HG02588 (cell line): ENCODE data around the gene FMNL2.

ENCODE experiments used
- ATAC-seq: cut with Tn5 transposase; IDR thresholded peaks from one replicate; pipeline ENCODE4 v1.9.1; 2021; ENCODE audit warnings: mild to moderate bottlenecking, moderate library complexity; ENCODE audit not compliant: unreplicated experiment

Gene FMNL2

DNA sequence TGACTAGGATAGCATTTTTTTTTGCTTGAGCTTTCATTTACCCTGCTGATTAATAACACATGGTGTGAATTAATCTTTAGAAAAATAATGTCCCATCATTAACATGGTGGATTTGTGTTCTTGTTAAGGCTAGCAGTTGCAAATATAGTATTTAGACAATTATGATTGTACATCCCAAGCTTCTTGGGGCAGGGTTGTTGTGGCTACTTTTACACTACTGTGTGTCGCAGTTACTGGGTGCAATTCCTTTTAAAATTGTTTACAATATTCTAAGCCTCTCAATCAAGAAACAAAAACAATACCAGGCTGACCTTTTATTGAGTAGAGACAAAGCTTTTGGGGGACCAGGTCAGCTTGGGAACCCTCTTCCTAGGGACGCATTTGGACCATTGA lies 2.5 kb downstream of the FMNL2 start:
- no peak for ATAC-seq

DNA sequence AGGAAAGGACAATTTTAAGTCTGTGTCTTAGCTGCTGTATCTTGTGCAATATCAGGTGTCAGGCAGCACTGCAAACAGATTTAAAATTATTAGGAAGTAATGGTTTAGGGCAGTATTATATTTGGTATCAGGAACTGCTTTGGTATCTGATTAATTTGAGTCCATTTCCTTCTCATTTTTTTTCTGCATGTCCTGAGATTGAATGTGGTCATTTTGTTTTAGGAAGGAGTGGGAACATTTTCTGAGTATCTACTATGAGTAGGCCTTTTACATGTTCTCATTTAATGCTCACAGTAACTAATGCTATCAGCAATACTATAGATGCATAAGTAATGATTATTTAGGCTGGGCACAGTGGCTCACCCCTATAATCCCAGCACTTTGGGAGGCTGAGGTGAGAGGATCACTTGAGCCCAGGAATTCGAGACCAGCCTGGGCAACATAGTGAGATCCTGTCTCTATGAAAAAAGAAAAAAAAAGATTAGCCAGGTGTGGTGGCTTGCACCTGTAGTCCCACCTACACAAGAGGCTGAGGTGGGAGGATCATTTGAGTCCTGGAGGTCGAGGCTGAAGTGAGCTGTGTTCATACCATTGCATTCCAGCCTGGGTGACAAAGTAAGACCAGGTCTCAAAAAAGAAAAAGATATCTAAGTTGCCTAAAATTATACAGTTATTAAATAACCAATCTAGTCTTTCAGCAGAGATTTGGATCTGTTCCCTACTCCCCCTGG lies 4.7 kb downstream of the FMNL2 start:
- no peak for ATAC-seq

- no peak for ATAC-seq
Observed at GRCh38 chr2:152342259-152343046, 7.5 kb downstream of the FMNL2 start.

DNA sequence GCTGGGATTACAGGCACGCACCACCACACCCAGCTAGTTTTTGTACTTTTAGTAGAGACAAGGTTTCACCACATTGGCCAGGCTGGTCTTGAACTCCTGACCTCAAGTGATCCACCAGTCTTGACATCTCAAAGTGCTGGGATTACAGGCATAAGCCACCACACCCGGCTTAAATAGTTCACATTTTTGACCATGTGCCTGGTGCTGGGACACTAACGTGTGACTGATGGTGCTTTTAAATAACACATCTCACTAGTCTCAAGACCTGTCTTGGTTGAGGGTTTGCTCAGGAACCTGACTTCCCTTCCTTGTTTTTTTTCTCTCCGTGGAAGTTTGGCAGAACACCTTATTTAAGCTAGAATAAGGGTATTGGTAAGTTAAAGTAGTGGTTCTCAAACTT lies 8.5 kb downstream of the FMNL2 start:
- no peak for ATAC-seq

GRCh38 chr2:152344579-152345195 lies 9.7 kb downstream of the FMNL2 start:
- ATAC-seq = no peak

DNA sequence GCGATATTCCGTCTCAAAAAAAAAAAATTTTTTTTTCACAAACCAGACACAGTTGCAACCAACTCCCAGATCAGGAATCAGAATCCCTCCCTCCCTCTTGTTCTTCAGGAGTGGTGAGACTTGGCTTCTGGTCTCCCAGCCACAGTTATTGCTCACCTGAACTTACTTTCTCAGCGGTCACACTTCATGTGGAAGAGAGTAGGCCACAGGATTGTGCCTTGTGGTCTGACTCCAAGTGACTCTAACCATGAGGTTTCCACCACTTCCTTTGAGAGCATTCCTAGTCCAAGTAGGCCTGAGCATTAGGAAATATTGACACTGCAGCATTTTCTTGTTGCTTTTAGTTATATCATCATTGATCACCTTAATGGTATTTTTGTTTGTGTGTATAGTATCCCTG lies 12.1 kb downstream of the FMNL2 start:
- no peak for ATAC-seq

- no peak for ATAC-seq
Observed at GRCh38 chr2:152348388-152348787, 13.4 kb downstream of the FMNL2 start.

GRCh38 chr2:152349416-152349815 lies 14.4 kb downstream of the FMNL2 start:
- ATAC-seq = no peak

DNA sequence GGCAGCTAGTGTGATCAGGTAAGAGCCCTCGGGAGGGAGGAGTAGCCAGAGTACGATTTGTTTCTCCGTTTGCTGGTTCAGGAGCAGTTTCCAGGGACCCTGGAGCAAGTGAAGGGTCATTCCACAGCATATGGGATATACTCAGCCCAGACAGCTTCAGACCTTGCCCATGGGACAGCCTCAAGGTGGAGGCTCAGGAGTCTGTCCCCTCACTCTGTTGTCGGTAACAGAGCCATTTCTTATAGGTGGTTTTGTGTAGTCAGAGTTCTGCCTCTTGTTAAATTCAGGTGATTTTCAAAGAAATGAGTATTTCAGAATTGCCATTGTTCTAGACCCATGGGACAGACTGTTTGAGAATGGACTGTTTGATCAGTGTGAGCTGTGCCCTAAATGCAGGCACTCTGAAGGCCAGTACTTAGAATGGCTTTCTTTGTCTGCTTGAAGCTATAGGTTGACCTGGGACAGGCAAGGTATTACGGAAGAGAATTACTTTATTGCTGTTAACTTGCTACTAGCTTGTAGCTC lies 15.2 kb downstream of the FMNL2 start:
- no peak for ATAC-seq

GRCh38 chr2:152352616-152353015 lies 17.6 kb downstream of the FMNL2 start:
- no peak for ATAC-seq

DNA sequence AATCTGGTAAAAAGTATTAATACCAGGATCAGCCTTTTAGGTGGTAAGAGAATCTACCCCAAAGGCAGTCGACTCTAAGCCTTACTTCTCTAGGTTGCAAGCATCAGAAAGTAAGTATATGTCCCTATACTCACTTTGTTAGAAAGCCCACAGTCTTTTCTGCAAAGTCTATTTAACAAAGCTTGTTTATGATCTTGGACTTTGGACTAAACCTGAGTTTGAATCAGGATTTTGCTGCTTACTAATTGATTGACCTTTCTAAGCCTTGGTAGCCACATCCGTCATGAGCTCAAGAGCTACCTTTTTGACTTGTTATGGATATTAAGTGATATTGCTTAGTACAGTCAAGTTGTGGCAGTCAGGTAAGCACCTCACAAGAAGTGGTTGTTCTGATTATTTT lies 18.4 kb downstream of the FMNL2 start:
- no peak for ATAC-seq

DNA sequence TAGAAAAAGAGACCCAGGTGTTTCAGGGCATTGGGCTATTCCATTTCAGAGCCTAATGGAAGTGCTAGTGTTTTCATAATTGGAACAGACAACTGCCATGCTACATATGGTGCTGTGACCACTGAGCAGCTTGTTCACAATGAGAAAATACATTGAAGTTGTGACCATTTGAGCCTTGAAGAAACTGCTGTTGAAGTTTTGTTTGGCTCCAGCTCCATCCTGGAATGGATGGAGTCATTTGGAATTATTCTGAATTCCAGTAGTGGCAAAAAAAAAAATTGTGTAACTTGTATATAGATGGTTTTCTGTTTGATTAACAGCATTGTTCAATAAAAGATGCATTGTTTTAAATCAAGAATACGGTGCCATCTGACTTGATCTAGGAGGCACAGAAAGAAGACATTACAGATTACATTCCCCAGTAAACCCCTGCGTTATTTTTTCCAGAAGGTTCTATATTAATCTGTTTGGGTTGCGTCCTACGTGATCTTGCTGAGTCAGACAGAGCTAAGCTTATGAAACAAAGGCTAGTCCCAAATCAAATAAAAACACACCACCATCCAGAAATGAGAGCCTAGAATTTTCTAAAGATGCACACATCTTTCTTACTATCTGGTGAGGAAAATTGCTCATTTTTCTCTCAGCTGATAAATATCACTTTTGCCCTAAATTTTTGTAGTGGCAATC lies 19.2 kb downstream of the FMNL2 start:
- no peak for ATAC-seq

- ATAC-seq = no peak
Observed at GRCh38 chr2:152354909-152355308, 19.9 kb downstream of the FMNL2 start.

- no peak for ATAC-seq
Observed at GRCh38 chr2:152355409-152355831, 20.4 kb downstream of the FMNL2 start.

DNA sequence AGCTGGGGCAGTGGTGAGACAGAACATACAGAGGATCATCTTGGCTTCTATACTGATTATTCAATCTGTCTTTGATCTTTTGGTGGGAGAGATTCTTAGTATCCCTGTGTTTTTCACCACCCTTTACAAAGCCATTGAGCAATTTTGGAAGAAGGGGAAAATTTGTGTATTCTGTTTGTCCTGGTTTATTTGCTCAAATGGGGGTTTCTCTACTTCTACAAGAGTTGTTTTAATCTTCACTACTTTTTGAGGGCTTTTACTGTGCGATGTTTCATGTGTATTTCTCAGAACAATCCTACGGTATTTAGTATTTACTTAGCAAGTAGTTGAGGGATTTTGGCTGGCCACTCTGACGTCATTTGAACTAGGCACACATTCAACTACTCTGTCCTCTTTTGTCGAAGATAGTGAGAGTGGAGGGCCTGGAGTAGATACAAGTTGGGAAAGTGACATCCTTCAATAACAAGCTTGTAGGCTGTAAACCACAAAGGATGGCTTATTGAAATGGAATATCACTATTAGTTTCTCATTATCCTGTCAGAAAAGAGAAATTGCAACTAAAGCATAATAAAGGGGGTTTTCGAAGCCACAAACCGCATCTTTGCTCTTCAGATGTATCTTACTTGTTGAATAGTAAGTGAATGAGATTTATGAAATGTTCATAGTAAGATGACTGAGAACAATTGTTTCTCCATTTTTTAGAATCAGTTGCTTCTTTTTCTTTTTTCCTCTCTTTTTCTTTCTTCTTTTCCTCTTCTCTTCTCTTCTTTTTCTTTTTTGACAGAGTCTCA lies 24.8 kb downstream of the FMNL2 start:
- ATAC-seq = no peak

DNA sequence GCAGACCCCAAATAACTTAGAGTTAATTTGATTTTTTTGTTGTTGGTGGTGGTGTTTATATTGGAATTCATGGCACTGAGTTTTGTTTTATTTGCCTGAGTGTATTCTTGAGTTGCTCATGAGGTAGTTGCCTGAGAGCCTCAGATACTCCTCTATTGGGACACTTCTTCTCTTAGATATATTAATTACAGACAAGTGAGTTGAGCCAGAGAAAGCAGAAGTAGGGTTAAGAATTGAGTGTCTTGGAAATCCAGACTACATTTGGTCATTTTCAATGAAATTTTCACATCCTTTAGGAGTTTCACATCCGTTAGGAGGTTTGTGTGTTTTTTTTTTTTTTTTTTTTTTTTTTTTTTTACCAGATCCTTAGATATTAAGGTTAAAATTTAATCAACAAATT lies 29.0 kb downstream of the FMNL2 start:
- no peak for ATAC-seq

DNA sequence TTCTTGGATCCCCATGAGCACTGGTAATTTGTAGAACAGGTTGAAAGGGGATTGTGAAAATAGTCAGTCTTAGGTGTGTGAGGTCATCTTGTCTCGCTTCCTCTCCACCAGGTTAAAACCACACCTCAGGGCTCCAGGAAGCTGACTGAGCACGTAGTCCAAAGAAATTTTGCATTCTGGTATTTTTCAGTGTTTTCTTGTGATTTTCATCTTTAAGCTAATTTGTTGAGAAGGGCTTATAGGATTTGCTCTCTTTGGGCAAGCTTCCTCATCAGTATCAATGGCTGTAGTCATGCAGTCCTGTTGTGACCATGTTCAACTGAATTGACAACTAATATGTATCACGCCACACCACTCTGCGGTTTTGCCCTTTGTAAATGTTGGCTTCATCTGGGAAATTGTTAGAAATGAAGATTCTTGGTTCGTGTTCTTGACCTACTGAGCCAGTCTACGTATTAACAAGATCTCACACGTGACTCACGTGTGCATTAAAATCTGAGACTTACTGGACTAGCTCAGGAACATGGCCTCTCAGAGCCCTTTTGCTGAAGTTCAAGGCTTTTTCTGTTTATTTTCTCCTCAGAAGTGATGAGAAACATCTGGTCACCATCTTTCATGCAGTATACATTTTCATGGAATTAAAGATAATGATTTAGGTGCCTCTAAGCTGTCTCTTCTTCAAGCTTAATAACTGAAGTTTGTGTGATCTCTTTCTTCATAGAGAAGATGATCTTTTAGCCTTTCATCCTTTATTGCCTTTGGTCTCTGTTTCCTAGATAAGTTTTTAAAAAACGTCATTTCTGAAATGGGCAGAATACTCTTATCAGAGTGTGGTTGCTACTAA lies 32.8 kb downstream of the FMNL2 start:
- ATAC-seq = peak; percentile 81

GRCh38 chr2:152369176-152369860 lies 34.3 kb downstream of the FMNL2 start:
- no peak for ATAC-seq

DNA sequence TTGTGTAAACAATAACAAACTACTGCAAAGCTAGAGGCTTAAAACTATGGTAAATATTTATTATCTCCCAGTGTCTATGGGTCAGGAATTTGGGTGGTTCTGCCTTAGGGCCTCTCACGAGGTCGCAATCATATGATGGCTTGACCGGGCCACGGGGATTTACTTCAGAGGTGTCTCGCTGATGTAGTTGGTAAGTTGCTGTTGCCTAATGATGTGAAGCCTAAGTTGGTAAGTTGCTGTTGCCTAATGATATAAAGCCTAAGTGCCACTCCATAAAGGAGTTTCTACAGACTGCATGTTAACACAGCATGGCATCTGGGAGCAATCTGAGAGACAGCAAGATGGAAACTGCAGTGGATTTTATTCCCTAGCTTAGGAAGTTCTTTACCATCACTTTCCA lies 35.8 kb downstream of the FMNL2 start:
- no peak for ATAC-seq
